ENCODE results near the gene ZSWIM1.
"Not testable (repeated sequence)": the region's sequence is repeated elsewhere in the genome, so short reads cannot be mapped to it uniquely, and the experiment has no call there.

Gene ZSWIM1

GRCh38 chr20:45857114-45857881 lies 23.7 kb upstream of the ZSWIM1 start, which contains the start of the genes ACOT8 and ZSWIM3:
Gene ACOT8 (minus strand): TSS chr20:45857392. CDS start chr20:45857315, 77 bp downstream.
Gene ZSWIM3 (plus strand): TSS chr20:45857614. CDS start chr20:45857826, 212 bp downstream.
- peak; percentile 99 to 100 for DNase-seq

GRCh38 chr20:45857882-45858216 lies 23.2 kb upstream of the ZSWIM1 start:
- DNase-seq: peak; percentile 12 to 57

GRCh38 chr20:45859916-45860315 lies 21.1 kb upstream of the ZSWIM1 start:
- no peak for DNase-seq

GRCh38 chr20:45860560-45861220 lies 20.3 kb upstream of the ZSWIM1 start:
- no peak for DNase-seq

- DNase-seq: peak; percentile 25 to 45
Observed at GRCh38 chr20:45861221-45862075, 19.6 kb upstream of the ZSWIM1 start.

GRCh38 chr20:45863543-45864470 lies 17.2 kb upstream of the ZSWIM1 start:
- DNase-seq: peak; percentile 21 to 30

DNA sequence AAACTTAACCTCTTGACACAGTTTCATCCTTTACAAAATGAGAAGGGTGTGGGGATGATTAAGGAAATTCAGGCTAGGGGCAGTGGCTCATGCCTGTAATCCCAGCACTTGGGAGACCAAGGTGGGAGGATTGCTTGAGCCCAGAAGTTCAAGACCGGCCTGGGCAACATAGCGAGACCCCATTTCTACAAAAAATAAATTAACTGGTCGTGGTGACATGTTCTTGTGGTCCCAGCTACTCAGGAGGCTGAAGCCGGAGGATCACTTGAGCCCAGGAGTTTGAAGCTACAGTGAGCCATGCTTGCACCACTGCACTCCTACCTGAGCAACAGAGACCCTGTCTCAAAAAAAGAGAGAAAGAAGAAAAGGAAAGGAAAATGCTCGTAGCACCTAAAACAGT lies 14.6 kb upstream of the ZSWIM1 start:
- DNase-seq: no peak

- no peak for DNase-seq
Observed at GRCh38 chr20:45867136-45867818, 13.8 kb upstream of the ZSWIM1 start.

GRCh38 chr20:45867819-45868176 lies 13.2 kb upstream of the ZSWIM1 start:
- DNase-seq: no peak

- no peak for DNase-seq
Observed at GRCh38 chr20:45872626-45873025, 8.4 kb upstream of the ZSWIM1 start.

DNA sequence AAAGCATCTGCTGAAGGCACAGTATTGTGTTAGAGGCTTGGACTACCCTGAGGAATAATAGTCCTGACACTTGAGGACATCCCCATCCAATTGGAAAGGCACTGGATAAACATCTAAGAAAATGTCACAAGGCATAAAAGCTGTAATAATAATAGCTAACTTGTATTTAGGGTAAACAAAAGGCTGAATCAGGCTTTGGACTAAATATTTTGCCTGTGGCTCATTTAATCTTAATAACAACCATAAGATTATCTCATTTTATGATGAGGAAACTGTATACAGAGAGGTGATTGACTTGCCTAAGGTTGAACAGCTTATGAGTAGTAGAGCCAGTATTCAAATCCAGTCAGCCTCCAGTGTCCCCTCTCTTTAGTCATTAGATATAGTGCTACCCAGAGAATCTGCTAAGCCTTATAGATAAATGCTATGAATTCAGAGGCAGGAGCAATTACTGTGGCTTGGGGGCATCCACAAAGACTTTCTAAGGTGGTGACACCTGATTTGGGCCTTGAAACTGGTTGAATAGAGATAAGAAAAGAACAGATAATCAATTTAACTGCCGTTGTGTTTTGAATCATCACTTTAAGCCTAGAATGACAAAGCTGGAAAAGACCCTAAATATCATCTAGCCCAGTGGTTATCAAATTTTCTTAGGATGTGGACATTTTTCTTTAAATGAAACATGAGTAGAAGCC lies 7.5 kb upstream of the ZSWIM1 start:
- DNase-seq: no peak

GRCh38 chr20:45874104-45874481 lies 6.9 kb upstream of the ZSWIM1 start:
- not testable (repeated sequence) for DNase-seq

- no peak for DNase-seq
Observed at GRCh38 chr20:45874576-45874975, 6.5 kb upstream of the ZSWIM1 start.

DNA sequence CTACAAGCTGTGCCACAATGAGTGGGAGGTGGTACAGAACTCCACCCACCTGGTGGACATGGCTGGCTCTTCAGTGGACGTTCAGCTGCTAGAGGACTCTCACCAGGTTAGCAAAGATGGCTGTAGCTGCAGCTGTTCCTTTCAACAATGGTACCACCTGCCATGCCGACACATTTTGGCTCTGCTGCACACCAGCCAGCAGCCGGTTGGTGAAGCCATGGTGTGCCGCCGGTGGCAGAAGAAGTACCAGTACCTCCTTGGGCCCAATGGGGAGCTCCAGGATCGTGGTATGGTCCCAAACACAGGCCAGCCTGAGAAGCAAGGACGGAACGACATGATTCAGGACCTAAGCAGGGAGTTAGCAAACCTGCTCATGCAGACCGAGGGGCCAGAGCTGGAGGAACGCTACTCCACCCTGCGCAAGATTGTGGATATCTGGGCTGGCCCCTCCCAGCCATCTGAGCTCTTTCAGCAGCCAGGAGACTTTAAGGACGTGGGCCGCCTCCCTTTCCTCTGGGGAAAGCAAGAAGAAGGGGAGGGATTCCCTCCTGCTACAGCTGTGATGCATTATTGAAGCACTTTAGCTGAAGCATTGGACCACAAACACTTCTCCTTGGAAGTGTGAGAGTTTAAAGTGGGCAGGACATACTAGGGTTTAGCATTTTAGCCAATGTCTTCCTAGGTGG lies 2.8 kb upstream of the ZSWIM1 start:
- DNase-seq: no peak

DNA sequence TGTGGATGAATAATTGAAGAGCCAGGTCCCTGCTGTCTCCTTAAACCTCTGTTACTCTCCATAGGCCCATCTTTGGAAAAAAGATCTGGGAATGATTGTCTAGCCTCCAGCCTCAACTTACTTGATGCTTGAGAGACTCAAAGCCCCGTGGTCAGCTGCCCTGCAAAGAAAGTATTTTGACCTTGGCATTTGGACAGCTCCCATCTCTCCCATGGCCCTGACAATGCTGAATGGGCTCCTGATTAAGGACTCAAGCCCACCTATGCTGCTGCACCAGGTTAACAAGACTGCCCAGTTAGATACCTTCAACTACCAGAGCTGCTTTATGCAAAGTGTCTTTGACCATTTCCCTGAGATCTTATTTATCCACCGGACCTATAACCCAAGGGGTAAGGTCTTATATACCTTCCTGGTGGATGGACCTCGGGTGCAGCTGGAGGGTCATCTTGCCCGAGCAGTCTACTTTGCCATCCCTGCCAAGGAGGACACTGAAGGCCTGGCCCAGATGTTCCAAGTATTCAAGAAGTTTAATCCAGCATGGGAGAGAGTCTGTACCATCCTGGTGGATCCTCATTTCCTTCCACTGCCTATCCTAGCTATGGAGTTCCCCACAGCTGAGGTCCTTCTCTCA lies 1.6 kb downstream of the ZSWIM1 start:
- no peak for DNase-seq

DNA sequence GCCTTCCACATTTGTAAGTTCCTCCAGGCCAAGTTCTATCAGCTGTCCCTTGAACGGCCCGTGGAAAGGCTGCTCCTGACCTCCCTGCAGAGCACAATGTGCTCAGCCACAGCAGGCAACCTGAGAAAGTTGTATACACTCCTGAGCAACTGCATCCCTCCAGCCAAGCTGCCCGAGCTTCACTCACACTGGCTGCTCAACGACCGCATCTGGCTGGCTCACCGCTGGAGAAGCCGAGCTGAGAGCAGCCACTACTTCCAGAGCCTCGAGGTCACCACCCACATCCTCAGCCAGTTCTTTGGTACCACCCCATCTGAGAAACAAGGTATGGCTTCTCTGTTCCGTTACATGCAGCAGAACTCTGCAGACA lies 2.1 kb downstream of the ZSWIM1 start:
- no peak for DNase-seq

DNA sequence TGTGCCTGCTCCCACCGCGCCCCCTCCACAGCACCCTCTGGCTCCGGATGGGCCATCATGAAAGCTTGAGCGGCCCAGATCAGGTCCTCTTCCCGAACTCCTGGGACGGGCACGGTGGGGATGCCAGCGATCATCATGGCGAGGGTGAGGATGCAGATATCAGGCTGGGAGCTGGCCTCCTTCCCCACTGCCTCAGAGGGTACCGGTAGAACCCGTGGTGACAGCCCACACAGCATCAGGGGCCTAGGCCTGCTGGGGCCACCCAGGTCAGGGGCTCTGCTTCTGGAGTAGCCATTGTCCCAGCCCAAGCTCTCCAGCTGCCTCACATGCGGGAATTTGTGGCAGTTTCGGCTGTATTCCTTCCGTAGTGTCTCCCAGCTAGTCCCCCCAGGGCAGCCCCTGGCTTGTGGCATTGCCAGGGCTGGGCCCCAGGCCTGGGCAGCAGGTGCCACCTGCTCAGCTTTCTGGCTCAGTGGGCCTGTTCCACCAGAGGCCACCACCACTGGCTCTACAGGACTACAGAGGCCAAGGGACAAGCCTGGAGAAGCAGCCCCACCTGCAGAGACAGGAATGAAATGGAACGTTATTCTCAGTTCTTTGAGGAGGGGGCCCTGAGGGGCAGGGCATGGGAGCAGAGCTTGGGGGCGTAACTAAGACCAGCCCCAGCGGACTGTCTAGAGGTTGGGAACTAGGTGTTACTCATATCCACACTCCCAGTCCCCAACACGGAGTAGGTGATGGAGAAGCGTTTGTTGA lies 5.7 kb downstream of the ZSWIM1 start:
- no peak for DNase-seq

DNA sequence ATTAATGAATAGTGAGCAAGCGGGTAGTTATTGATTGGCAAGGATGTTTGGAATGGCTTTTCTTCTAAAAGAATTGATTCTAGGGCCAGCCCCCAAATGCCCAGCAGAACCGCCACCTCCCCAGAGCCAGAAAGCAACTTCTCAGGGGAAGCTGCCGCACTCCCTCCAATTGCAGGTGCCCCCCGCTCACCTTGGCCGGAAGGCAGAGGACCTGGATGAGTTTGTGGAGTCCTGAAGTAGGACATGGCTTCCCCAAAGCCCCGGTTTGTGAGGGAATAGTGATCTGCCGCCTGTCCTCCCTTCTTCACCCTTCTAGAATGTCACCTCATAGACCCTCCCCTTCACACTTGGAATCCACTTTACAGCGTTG lies 6.3 kb downstream of the ZSWIM1 start, which contains the start of gene SPATA25:
TSS of gene SPATA25 (minus strand) at position 277 of the 370 bp plus-strand sequence. CDS start at position 245, 32 bp downstream.
- DNase-seq: no peak

GRCh38 chr20:45888681-45889080 lies 7.7 kb downstream of the ZSWIM1 start:
- DNase-seq: no peak
